GM23338 (cell line): ENCODE data around the gene HDC. TPM values are rescaled to one million over a fixed set of nuclear protein-coding genes. Genes with fewer than 3 reads are reported as not detected.

Experiments used
- ATAC-seq: fragments of 200-7000 bp; cut with Tn5 transposase; 3 replicates; pipeline ENCODE4 v1.9.1; 2020
- DNase-seq: peaks from one replicate; pipeline ENCODE4 v3.0.0-alpha.2; 2015; ENCODE audit warnings: low spot score
- H2AFZ ChIP-seq: fragments of 200-600 bp; sonication (generic); 2 replicates; pipeline ENCODE4 v1.8.0; 2016; ENCODE audit warnings: antibody characterized with exemption, mild to moderate bottlenecking, moderate library complexity
- H3F3A ChIP-seq: fragments of 200-600 bp; sonication (generic); replicated peaks from 2 replicates; pipeline ENCODE4 v1.8.0; 2017; ENCODE audit warnings: antibody characterized with exemption, mixed run types, low read depth
- H3K27ac ChIP-seq: fragments of 200-600 bp; sonication (generic); 2 replicates; pipeline ENCODE4 v1.6.1; 2016; ENCODE audit warnings: low read depth
- H3K27me3 ChIP-seq: fragments of 200-600 bp; sonication (generic); 2 replicates; pipeline ENCODE4 v1.8.0; 2016; ENCODE audit warnings: mild to moderate bottlenecking, mixed run types, moderate library complexity; ENCODE audit not compliant: insufficient read depth
- H3K36me3 ChIP-seq: fragments of 200-600 bp; sonication (generic); 2 replicates; pipeline ENCODE4 v1.8.0; 2016; ENCODE audit warnings: mild to moderate bottlenecking; ENCODE audit not compliant: insufficient read depth
- H3K4me1 ChIP-seq: fragments of 200-600 bp; sonication (generic); 2 replicates; pipeline ENCODE4 v1.8.0; 2016; ENCODE audit warnings: mild to moderate bottlenecking, moderate library complexity; ENCODE audit not compliant: insufficient read depth
- H3K4me2 ChIP-seq: fragments of 200-600 bp; sonication (generic); 2 replicates; pipeline ENCODE4 v1.7.1; 2017; ENCODE audit warnings: mixed run types
- H3K4me3 ChIP-seq: fragments of 200-600 bp; sonication (generic); 2 replicates; pipeline ENCODE4 v1.6.1; 2016; ENCODE audit warnings: mixed run types
- H3K79me2 ChIP-seq: fragments of 200-600 bp; sonication (generic); replicated peaks from 2 replicates; pipeline ENCODE4 v1.8.0; 2017; ENCODE audit warnings: mild to moderate bottlenecking; ENCODE audit not compliant: insufficient read depth
- H3K9me2 ChIP-seq: fragments of 200-600 bp; sonication (generic); 2 replicates; pipeline ENCODE4 v1.8.0; 2017; ENCODE audit not compliant: insufficient read depth
- H4K20me1 ChIP-seq: fragments of 200-600 bp; sonication (generic); replicated peaks from 2 replicates; pipeline ENCODE4 v1.8.0; 2017; ENCODE audit warnings: mild to moderate bottlenecking; ENCODE audit not compliant: insufficient read depth
- H3K27ac Mint-ChIP-seq: 2 replicates; pipeline ENCODE4 v1.8.0; 2020; ENCODE audit warnings: inconsistent platforms, mild to moderate bottlenecking, moderate library complexity, mixed read lengths
- H3K27me3 Mint-ChIP-seq: 3 replicates; pipeline ENCODE4 v1.8.0; 2022; ENCODE audit warnings: low read depth, mild to moderate bottlenecking, moderate library complexity, mixed read lengths, inconsistent platforms; ENCODE audit not compliant: insufficient read depth, poor library complexity
- H3K36me3 Mint-ChIP-seq: 3 replicates; pipeline ENCODE4 v1.8.0; 2021; ENCODE audit warnings: low read depth, mild to moderate bottlenecking, inconsistent platforms, moderate library complexity, mixed read lengths
- H3K4me1 Mint-ChIP-seq: 3 replicates; pipeline ENCODE4 v1.8.0; 2020; ENCODE audit warnings: mild to moderate bottlenecking, inconsistent platforms, mixed read lengths
- H3K4me3 Mint-ChIP-seq: 3 replicates; pipeline ENCODE4 v1.8.0; 2021; ENCODE audit warnings: moderate library complexity, mild to moderate bottlenecking, inconsistent platforms, mixed read lengths
- H3K9me3 Mint-ChIP-seq: 3 replicates; pipeline ENCODE4 v1.8.0; 2020; ENCODE audit warnings: moderate library complexity, mild to moderate bottlenecking, inconsistent platforms, mixed read lengths
- CREB1 ChIP-seq: fragments of 250-450 bp; sonication (Bioruptor Pico); IDR thresholded peaks from 2 replicates; pipeline ENCODE4 v1.5.0; 2020; ENCODE audit warnings: low read depth, mild to moderate bottlenecking, moderate library complexity
- EZH2 ChIP-seq: fragments of 200-600 bp; sonication (generic); IDR thresholded peaks from one replicate; pipeline ENCODE4 v1.8.0; 2017; ENCODE audit warnings: antibody characterized with exemption, mild to moderate bottlenecking, low read depth; ENCODE audit not compliant: unreplicated experiment
- NANOG ChIP-seq: IDR thresholded peaks from 2 replicates; pipeline ENCODE4 v1.6.1; 2016; ENCODE audit warnings: antibody characterized with exemption, borderline replicate concordance
- POLR2AphosphoS5 ChIP-seq: IDR thresholded peaks from 2 replicates; pipeline ENCODE4 v1.6.1; 2016; ENCODE audit warnings: antibody characterized with exemption, low read depth
- STAT1 ChIP-seq: IDR thresholded peaks from one replicate; pipeline ENCODE4 v1.6.1; 2016; ENCODE audit warnings: antibody characterized with exemption; ENCODE audit not compliant: unreplicated experiment
- ZNF114 ChIP-seq: fragments of 250-450 bp; sonication (Bioruptor Pico); IDR thresholded peaks from 2 replicates; pipeline ENCODE4 v1.5.0; 2020; ENCODE audit warnings: mild to moderate bottlenecking, moderate library complexity
- ZNF331 ChIP-seq: fragments of 250-450 bp; sonication (Bioruptor Pico); IDR thresholded peaks from 2 replicates; pipeline ENCODE4 v1.5.0; 2020; ENCODE audit warnings: low read depth, mild to moderate bottlenecking, moderate library complexity
- ZNF462 ChIP-seq: fragments of 250-450 bp; sonication (Bioruptor Pico); IDR thresholded peaks from 2 replicates; pipeline ENCODE4 v1.5.0; 2020; ENCODE audit warnings: mild to moderate bottlenecking, moderate library complexity
- polyA plus RNA-seq: library from polyadenylated mRNA; unstranded; fragments of >200 nt; fragmentation: Nextera tagmentation; extraction: Ambion mirVana; gene quantifications from 2 replicates; pipeline ENCODE4 v1.2.1, GENCODE V29; 2016
- total RNA-seq: library from RNA; depleted of rRNA; stranded (reverse); fragments of >200 nt; shearing (Covaris generic); gene quantifications from 2 replicates; pipeline ENCODE4 v1.2.3, GENCODE V29; 2014
- TF ChIP-seq, protein P1 (sequence below): IDR thresholded peaks from one replicate; pipeline ENCODE4 v1.6.1; 2018; ENCODE audit warnings: antibody characterized with exemption; ENCODE audit not compliant: unreplicated experiment
- TF ChIP-seq, protein P2 (sequence below), 2 experiments: fragments of 200-600 bp in 1 of 2; sonication (generic) in 1 of 2; conservative IDR thresholded peaks; 2 replicates each; pipeline versions ENCODE4 v1.5.1 to v1.6.1; 2016 to 2017; ENCODE audit warnings: antibody characterized with exemption in 2 of 2, low read depth in 2 of 2, mild to moderate bottlenecking in 2 of 2, moderate library complexity in 1 of 2
- TF ChIP-seq, protein P3 (sequence below): IDR thresholded peaks from 2 replicates; pipeline ENCODE4 v1.6.1; 2016; ENCODE audit warnings: antibody characterized with exemption

Gene HDC
- total and polyA plus RNA-seq, 2 experiments from 2014 or later, result not detected

DNA sequence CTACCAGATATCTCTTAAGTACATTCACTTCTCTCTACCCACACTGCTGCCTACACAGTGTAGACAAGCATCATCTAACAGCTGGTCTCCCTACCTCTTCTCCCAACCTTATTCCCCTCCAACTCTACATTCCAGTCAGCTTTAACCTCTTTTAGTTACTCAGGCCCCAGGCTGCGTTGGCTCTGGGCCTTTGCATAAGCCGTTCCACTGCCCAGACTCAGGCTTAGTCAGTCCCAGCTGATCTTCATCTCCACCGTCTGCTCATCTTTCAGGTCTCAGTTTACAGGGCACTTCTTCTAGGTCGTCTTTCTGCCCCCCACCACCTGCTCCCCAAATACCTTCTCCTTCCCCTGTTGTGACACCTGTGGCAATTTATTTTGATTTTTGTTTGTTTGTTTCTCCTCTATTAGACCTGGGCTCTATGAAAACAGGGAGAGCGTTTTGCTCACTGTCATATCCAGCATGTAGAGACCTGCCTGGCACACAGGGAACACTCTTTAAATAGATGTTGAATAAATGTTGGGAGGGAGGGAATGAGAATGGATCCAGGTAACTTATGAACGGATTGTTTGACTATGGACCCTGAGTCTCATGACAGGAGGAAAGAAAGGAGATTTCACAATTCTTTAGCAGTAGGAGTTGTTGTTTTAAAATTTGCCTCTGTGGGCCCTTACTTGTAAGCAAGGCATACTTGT lies 72.5 kb downstream of the HDC start:
- Histone ChIP-seq H4K20me1 (no peaks in the 10 kb centered on the region), H2AFZ (no peak overlapping the region), H3K27me3 (no peaks in the 10 kb centered on the region), H3F3A (no peaks in the 10 kb centered on the region), H3K4me2 (no peak overlapping the region), H3K79me2 (no peaks in the 10 kb centered on the region), H3K27ac (no peak overlapping the region), H3K36me3 (no peaks in the 10 kb centered on the region), H3K4me3 (no peak overlapping the region), H3K9me2 (no peaks in the 10 kb centered on the region), H3K4me1 (no peaks in the 10 kb centered on the region)
- no peaks in the 10 kb centered on the region for H3K27me3 Mint-ChIP-seq
- no peak overlapping the region for H3K4me3 Mint-ChIP-seq
- H3K4me1 Mint-ChIP-seq, result peaks cover 1% of the 10 kb centered on the region
- H3K9me3 Mint-ChIP-seq, result no peaks in the 10 kb centered on the region
- no peaks in the 10 kb centered on the region for H3K36me3 Mint-ChIP-seq
- TF ChIP-seq ZNF331 (CRISPR knock-in tag), result no peak
- TF ChIP-seq, protein P1, sequence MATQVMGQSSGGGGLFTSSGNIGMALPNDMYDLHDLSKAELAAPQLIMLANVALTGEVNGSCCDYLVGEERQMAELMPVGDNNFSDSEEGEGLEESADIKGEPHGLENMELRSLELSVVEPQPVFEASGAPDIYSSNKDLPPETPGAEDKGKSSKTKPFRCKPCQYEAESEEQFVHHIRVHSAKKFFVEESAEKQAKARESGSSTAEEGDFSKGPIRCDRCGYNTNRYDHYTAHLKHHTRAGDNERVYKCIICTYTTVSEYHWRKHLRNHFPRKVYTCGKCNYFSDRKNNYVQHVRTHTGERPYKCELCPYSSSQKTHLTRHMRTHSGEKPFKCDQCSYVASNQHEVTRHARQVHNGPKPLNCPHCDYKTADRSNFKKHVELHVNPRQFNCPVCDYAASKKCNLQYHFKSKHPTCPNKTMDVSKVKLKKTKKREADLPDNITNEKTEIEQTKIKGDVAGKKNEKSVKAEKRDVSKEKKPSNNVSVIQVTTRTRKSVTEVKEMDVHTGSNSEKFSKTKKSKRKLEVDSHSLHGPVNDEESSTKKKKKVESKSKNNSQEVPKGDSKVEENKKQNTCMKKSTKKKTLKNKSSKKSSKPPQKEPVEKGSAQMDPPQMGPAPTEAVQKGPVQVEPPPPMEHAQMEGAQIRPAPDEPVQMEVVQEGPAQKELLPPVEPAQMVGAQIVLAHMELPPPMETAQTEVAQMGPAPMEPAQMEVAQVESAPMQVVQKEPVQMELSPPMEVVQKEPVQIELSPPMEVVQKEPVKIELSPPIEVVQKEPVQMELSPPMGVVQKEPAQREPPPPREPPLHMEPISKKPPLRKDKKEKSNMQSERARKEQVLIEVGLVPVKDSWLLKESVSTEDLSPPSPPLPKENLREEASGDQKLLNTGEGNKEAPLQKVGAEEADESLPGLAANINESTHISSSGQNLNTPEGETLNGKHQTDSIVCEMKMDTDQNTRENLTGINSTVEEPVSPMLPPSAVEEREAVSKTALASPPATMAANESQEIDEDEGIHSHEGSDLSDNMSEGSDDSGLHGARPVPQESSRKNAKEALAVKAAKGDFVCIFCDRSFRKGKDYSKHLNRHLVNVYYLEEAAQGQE, result no peak
- TF ChIP-seq, protein P2, sequence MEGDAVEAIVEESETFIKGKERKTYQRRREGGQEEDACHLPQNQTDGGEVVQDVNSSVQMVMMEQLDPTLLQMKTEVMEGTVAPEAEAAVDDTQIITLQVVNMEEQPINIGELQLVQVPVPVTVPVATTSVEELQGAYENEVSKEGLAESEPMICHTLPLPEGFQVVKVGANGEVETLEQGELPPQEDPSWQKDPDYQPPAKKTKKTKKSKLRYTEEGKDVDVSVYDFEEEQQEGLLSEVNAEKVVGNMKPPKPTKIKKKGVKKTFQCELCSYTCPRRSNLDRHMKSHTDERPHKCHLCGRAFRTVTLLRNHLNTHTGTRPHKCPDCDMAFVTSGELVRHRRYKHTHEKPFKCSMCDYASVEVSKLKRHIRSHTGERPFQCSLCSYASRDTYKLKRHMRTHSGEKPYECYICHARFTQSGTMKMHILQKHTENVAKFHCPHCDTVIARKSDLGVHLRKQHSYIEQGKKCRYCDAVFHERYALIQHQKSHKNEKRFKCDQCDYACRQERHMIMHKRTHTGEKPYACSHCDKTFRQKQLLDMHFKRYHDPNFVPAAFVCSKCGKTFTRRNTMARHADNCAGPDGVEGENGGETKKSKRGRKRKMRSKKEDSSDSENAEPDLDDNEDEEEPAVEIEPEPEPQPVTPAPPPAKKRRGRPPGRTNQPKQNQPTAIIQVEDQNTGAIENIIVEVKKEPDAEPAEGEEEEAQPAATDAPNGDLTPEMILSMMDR (conservative IDR thresholded peaks at IDR 0.05; ENCODE audit: low read depth in 2 of 2), result no peak
- TF ChIP-seq, protein P3, sequence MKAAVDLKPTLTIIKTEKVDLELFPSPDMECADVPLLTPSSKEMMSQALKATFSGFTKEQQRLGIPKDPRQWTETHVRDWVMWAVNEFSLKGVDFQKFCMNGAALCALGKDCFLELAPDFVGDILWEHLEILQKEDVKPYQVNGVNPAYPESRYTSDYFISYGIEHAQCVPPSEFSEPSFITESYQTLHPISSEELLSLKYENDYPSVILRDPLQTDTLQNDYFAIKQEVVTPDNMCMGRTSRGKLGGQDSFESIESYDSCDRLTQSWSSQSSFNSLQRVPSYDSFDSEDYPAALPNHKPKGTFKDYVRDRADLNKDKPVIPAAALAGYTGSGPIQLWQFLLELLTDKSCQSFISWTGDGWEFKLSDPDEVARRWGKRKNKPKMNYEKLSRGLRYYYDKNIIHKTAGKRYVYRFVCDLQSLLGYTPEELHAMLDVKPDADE, result no peak
- TF ChIP-seq ZNF114 (CRISPR knock-in tag), result no peak
- no peak for TF ChIP-seq STAT1
- no peak for TF ChIP-seq EZH2
- TF ChIP-seq ZNF462, result no peak
- TF ChIP-seq NANOG, result no peak
- no peak for TF ChIP-seq POLR2AphosphoS5
- no peak for TF ChIP-seq CREB1 (CRISPR knock-in tag)
- no peak for DNase-seq
- peak overlapping the region; percentile 18; the same call in 1 of the 2 replicates for H3K27ac Mint-ChIP-seq
- ATAC-seq, result no peak
